HL-60 (cell line): ENCODE data around the gene RYR3.
"Not testable (repeated sequence)": the region's sequence is repeated elsewhere in the genome, so short reads cannot be mapped to it uniquely, and the experiment has no call there.

Experiments used
- DNase-seq, 2 experiments: peaks; one replicate each; pipeline ENCODE4 v3.0.0-alpha.2; 2010 to 2020; ENCODE audit warnings: low read depth in 1 of 2, low spot score in 1 of 2
- H3K27ac ChIP-seq: fragments of 250-450 bp; sonication (Bioruptor Pico); replicated peaks from 2 replicates; pipeline ENCODE4 v1.5.1; 2020; ENCODE audit warnings: mild to moderate bottlenecking, moderate library complexity
- H3K27me3 ChIP-seq: fragments of 250-450 bp; sonication (Bioruptor Pico); 2 replicates; pipeline ENCODE4 v1.5.1; 2021; ENCODE audit warnings: mild to moderate bottlenecking, moderate library complexity; ENCODE audit not compliant: insufficient read depth, poor library complexity, severe bottlenecking
- H3K4me3 ChIP-seq: replicated peaks from 2 replicates; pipeline ENCODE4 v1.5.1; 2011; ENCODE audit warnings: mild to moderate bottlenecking, control low read depth, low read length; ENCODE audit not compliant: insufficient read depth
- CTCF ChIP-seq: IDR thresholded peaks from one replicate; pipeline ENCODE4 v1.5.1; 2011; ENCODE audit warnings: low read length, control low read depth, inconsistent platforms; ENCODE audit not compliant: insufficient read depth
- GABPA ChIP-seq: IDR thresholded peaks from 2 replicates; pipeline ENCODE4 v1.6.1; 2012; ENCODE audit warnings: low read depth
- POLR2AphosphoS5 ChIP-seq: IDR thresholded peaks from 2 replicates; pipeline ENCODE4 v1.6.1; 2012; ENCODE audit warnings: low read depth
- REST ChIP-seq: IDR thresholded peaks from 2 replicates; pipeline ENCODE4 v1.6.1; 2012; ENCODE audit warnings: low read depth; ENCODE audit not compliant: insufficient replicate concordance
- SPI1 ChIP-seq: IDR thresholded peaks from 2 replicates; pipeline ENCODE4 v1.6.1; 2012; ENCODE audit warnings: low read depth, mild to moderate bottlenecking, borderline replicate concordance

Gene RYR3

GRCh38 chr15:33567652-33568051, 256.9 kb downstream of the RYR3 start:
- TF ChIP-seq POLR2AphosphoS5 (no peak), GABPA (no peak), SPI1 (no peak), REST (no peak), CTCF (no peak)
- no peak for DNase-seq
- Histone ChIP-seq H3K27me3 (no peaks in the 10 kb centered on the region), H3K4me3 (no peak overlapping the region), H3K27ac (no peak overlapping the region)

- TF ChIP-seq REST (no peak), SPI1 (no peak), CTCF (no peak), GABPA (no peak), POLR2AphosphoS5 (no peak)
- no peak overlapping the region for H3K27ac ChIP-seq
- no peak for DNase-seq
- no peak overlapping the region for H3K4me3 ChIP-seq
- H3K27me3 ChIP-seq, result no peaks in the 10 kb centered on the region
Observed at GRCh38 chr15:33569036-33569435, 258.3 kb downstream of the RYR3 start.

- H3K4me3 ChIP-seq, DNase-seq, H3K27me3 ChIP-seq, H3K27ac ChIP-seq: not testable (repeated sequence)
Observed at GRCh38 chr15:33577911-33578310, 267.1 kb downstream of the RYR3 start.

GRCh38 chr15:33580526-33580925, 269.8 kb downstream of the RYR3 start:
- TF ChIP-seq GABPA (no peak), CTCF (no peak), REST (no peak), POLR2AphosphoS5 (no peak), SPI1 (no peak)
- DNase-seq, result no peak
- H3K27me3 ChIP-seq, result peaks cover under 1% of the 10 kb centered on the region
- H3K27ac ChIP-seq, result no peak overlapping the region
- H3K4me3 ChIP-seq, result no peak overlapping the region
